T-cell (primary cell): ENCODE data around the gene GOLPH3. TPM values are rescaled to one million over a fixed set of nuclear protein-coding genes. Genes with fewer than 3 reads are reported as not detected.
"Not testable (repeated sequence)": the region's sequence is repeated elsewhere in the genome, so short reads cannot be mapped to it uniquely, and the experiment has no call there.

Experiments used
- ATAC-seq, 4 experiments: fragments of 200-7000 bp in 3 of 4; fragments of 150-1000 bp in 1 of 4; cut with Tn5 transposase; replicated peaks in 1 of 4; 1 replicate in 3 of 4; 2 replicates in 1 of 4; pipeline ENCODE4 v1.10.0; 2021; ENCODE audit warnings: moderate library complexity in 3 of 4, mild to moderate bottlenecking in 2 of 4, moderate number of reproducible peaks in 1 of 4
- CTCF ChIA-PET, 2 donors: fragments of 300-600 bp; sonication (Branson Sonifier 250); formaldehyde crosslinking; loops; one replicate each; lab custom pipeline; 2022; ENCODE audit warnings: antibody characterized with exemption in 2 of 2; lab: Charles Lee
- POLR2A ChIA-PET, 2 donors: fragments of 300-600 bp; sonication (Branson Sonifier 250); formaldehyde crosslinking; loops; one replicate each; lab custom pipeline; 2022; ENCODE audit warnings: antibody characterized with exemption in 2 of 2; lab: Charles Lee
- DNase-seq, 35 experiments: peaks; one replicate each; pipeline versions ENCODE4 v3.0.0 to v3.0.0-alpha.2; 2013 to 2023
- H3K27ac ChIP-seq: one replicate; pipeline ENCODE4 v1.5.1; 2013; ENCODE audit warnings: low read length
- H3K27me3 ChIP-seq, 2 experiments: replicated peaks in 1 of 2; 1 replicate in 1 of 2; 2 replicates in 1 of 2; pipeline versions ENCODE4 v1.6.1 to v1.7.0; 2013; ENCODE audit warnings: low read length in 1 of 2, mixed read lengths in 1 of 2; ENCODE audit not compliant: control insufficient read depth in 2 of 2, insufficient read depth in 2 of 2; ENCODE audit errors: extremely low read depth in 1 of 2
- H3K36me3 ChIP-seq, 2 donors: 1 replicate in 1 of 2; 2 replicates in 1 of 2; pipeline versions ENCODE4 v1.6.1 to v1.7.0; 2013; ENCODE audit warnings: low read length in 1 of 2; ENCODE audit not compliant: control insufficient read depth in 2 of 2, insufficient read depth in 1 of 2; ENCODE audit errors: extremely low read depth in 1 of 2
- H3K4me1 ChIP-seq, 2 experiments: 1 replicate in 1 of 2; 2 replicates in 1 of 2; pipeline versions ENCODE4 v1.6.1 to v1.7.0; 2013; ENCODE audit warnings: low read length in 2 of 2, mixed read lengths in 1 of 2; ENCODE audit not compliant: insufficient read depth in 2 of 2, control insufficient read depth in 1 of 2; ENCODE audit errors: extremely low read depth in 1 of 2
- H3K4me3 ChIP-seq, 2 donors: 1 replicate in 1 of 2; 2 replicates in 1 of 2; pipeline versions ENCODE4 v1.5.1 to v1.7.0; 2013; ENCODE audit warnings: mild to moderate bottlenecking in 2 of 2, low read length in 1 of 2, moderate library complexity in 1 of 2; ENCODE audit not compliant: control insufficient read depth in 1 of 2; ENCODE audit errors: extremely low read depth in 1 of 2
- H3K9me3 ChIP-seq: 2 replicates; pipeline ENCODE4 v1.7.0; 2013
- H3K27ac Mint-ChIP-seq, 2 donors: one replicate each; pipeline ENCODE4 v1.8.0; 2020 to 2021; ENCODE audit warnings: mild to moderate bottlenecking in 2 of 2, mixed read lengths in 2 of 2
- H3K27me3 Mint-ChIP-seq, 2 donors: one replicate each; pipeline ENCODE4 v1.8.0; 2021 to 2022; ENCODE audit warnings: mixed read lengths in 2 of 2
- H3K36me3 Mint-ChIP-seq: one replicate; pipeline ENCODE4 v1.8.0; 2021; ENCODE audit warnings: mixed read lengths
- H3K4me1 Mint-ChIP-seq, 3 donors: one replicate each; pipeline ENCODE4 v1.8.0; 2020 to 2022; ENCODE audit warnings: mixed read lengths in 3 of 3, mild to moderate bottlenecking in 1 of 3
- H3K4me3 Mint-ChIP-seq, 3 donors: one replicate each; pipeline ENCODE4 v1.8.0; 2020 to 2022; ENCODE audit warnings: mild to moderate bottlenecking in 3 of 3, mixed read lengths in 3 of 3, moderate library complexity in 3 of 3
- H3K9me3 Mint-ChIP-seq, 3 donors: one replicate each; pipeline ENCODE4 v1.8.0; 2020 to 2022; ENCODE audit warnings: mixed read lengths in 3 of 3
- WGBS: methylation state at CpG from one replicate; pipeline ENCODE4 v1.1.5; 2013; ENCODE audit warnings: missing lambda C conversion rate; ENCODE audit not compliant: insufficient coverage; 5-methylcytosine and 5-hydroxymethylcytosine counted together
- total RNA-seq, 35 experiments: library from RNA in 6 of 35; stranded (reverse) in 6 of 35; fragments of 120-200 nt in 1 of 35; gene quantifications; one replicate each; pipeline versions ENCODE4 v1.2.1 to v1.2.4 and lab custom pipeline; 2013 to 2026

The GOLPH3 gene
- total RNA-seq, 5 donors from 2014 or later (not counting 1 experiment from before 2014, with no cell fraction given), result 49.3 to 87.6 (median 73.8) TPM

DNA sequence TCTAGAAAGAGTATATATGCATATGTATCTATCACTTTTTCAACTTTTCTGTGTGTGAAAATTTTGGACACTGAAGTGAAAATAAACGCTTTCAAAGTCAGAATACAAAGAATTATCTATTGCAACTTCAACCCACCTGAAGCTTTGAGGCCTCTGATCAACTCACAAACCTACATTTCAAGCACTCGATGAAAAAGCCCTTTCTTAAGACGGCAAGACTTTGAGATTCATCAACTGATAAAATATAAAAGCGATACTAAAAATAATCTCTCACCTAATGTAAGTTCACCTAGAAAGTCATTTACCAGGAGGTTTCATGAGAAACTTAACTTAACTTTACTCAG, 1.2 kb downstream of the GOLPH3 start:
- DNase-seq, result peak in 1 of 35 experiments; percentile 40
- ATAC-seq, result no peak
- Mint-ChIP-seq H3K36me3 (peaks cover 29% of the 10 kb centered on the region), H3K4me3 (peak overlapping the region; percentile 97 to 99 (median 97)), H3K27ac (peak overlapping the region; percentile 96 to 97), H3K4me1 (peaks cover 41 to 47% (median 42%) of the 10 kb centered on the region in 3 donors), H3K9me3 (no peaks in the 10 kb centered on the region), H3K27me3 (peaks cover 0 to 2% of the 10 kb centered on the region in 2 donors)
- peak overlapping the region; percentile 80 to 81 for H3K4me3 ChIP-seq
- peak overlapping the region; percentile 76 for H3K27ac ChIP-seq
- H3K9me3 ChIP-seq, result no peaks in the 10 kb centered on the region
- H3K36me3 ChIP-seq, result peaks cover 0 to 32% of the 10 kb centered on the region in 2 donors
- ChIA-PET POLR2A (interaction anchor here (0.5 to 0.8 kb wide), 5 partner anchors 8 to 430 kb away, joined by 3 to 6 read pairs (median 3); no protein-coding TSS in a partner anchor), CTCF (interaction anchor here in 1 of 2 donors (0.7 kb wide), 1 partner anchor 213 kb away, joined by 4 read pairs; no protein-coding TSS in a partner anchor)
- peaks cover 15 to 18% of the 10 kb centered on the region in 2 experiments for H3K4me1 ChIP-seq
- H3K27me3 ChIP-seq, result no peaks in the 10 kb centered on the region
- 0% methylated on average over 1 of the region's 4 CpGs for WGBS

DNA sequence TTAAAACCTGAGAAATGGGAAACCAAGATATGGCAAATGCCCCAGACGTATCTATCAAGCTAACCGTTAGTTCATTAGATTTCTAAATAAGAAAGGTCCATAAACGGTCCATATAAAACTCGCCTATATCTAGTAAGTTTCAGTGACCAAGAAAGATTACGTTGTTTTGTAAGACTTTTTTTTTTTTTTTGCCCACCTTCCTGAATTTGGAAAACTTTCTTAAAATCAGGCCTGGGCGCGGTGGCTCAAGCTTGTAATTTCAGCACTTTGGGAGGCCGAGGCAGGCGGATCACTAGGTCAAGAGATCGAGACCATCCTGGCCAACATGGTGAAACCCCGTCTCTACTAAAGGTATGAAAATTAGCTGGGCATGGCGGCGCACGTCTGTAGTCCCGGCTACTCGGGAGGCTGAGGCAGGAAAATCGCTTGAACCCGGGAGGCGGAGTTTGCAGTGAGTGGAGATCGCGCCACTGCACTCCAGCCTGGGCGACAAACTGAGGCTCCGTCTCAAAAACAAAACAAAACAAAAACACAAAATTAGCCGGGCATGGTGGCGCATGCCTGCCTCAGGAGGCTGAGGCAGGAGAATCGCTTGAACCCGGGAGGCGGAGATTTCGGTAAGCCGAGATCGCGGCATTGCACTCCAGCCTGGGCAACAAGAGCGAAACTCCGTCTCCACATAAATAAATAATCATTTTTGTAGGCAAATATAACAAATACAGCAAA, 1.8 kb downstream of the GOLPH3 start:
- not testable (repeated sequence) for H3K27me3 Mint-ChIP-seq, H3K9me3 Mint-ChIP-seq, H3K9me3 ChIP-seq, ATAC-seq, H3K27me3 ChIP-seq
- Histone ChIP-seq H3K36me3 (peaks cover 0 to 36% of the 10 kb centered on the region in 2 donors), H3K4me1 (peaks cover 15 to 18% of the 10 kb centered on the region in 2 experiments), H3K27ac (peak overlapping the region; percentile 76), H3K4me3 (peak overlapping the region; percentile 80 to 81)
- ChIA-PET CTCF (interaction anchor here (0.6 to 1.2 kb wide), 3 partner anchors 21 to 214 kb away, joined by 4 to 5 read pairs (median 4); no protein-coding TSS in a partner anchor), POLR2A (interaction anchor here (0.5 to 0.6 kb wide), 3 partner anchors 28 to 430 kb away, joined by 3 read pairs; no protein-coding TSS in a partner anchor)
- Mint-ChIP-seq H3K4me3 (peak overlapping the region; percentile 97 to 99 (median 97)), H3K4me1 (peaks cover 43 to 49% (median 45%) of the 10 kb centered on the region in 3 donors), H3K27ac (peak overlapping the region; percentile 96 to 97), H3K36me3 (peaks cover 32% of the 10 kb centered on the region)
- DNase-seq, result peak in 15 of 35 experiments; percentile 2 to 32 (median 7)
- 4% methylated on average over 25 of the region's 34 CpGs for WGBS

DNA sequence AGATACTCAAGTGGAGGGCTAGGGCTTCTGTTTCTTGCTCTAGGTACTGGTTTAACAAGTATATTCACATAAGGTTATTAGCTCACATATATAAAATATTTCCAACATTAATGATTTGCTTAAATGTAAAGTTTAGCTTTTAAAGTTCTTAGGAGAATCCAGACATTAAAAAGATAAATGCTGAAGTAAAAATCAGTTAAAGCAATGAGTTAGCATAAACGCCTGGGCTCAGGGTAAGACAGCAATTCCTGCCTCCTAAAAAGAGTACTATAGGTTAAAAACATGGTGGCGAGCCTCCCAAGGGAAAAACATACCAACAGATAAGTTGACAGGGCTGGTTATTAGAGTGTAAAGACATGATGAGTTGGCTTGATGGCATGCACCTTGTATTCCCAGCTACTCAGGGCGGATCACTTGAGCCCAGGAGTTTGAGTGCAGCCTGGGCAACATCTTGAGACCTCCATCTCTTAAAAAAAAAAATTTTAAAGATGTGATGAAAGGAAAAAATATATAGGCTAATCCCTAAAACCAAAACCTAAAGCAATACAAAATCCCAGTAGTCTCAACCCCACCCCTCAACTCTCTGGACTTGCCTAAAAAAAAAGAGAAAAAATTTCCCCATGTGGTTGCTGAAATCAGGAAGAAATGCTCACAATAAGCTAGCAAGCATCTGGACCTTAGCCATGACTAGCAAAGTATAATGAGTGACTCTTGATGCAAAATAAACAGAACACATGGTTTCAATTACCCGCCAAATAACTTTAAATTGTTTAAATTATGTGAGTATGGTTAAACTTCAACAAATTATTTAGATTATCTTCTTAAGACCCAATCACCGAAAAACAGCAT, 3.6 kb downstream of the GOLPH3 start:
- peak overlapping the region; percentile 4 to 69 for H3K27ac Mint-ChIP-seq

DNA sequence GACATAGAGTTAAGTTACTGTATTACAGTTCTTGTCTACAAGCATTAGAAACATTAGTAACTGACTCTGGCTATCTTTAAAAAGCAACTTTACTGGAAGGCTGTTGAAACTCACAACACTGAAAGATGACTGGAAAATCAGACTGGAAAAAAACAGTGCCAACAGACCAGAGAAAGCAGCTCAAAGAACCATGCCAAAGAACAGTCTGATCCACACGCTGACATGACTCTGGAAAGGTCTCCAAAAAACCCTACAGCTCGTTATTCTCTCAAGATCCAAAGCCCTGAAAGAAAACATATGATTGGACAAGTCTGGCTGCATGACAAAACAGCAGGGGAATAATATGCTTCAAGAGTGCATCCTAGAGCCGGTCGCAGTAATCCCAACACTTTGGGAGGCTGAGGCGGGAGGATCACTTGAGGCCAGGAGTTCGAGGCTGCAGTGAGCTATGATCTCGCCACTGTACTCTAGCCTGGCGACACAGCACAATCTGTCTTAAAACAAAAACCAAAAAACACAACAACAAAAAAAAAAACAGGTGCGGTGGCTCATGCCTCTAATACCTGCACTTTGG, 5.6 kb downstream of the GOLPH3 start:
- POLR2A ChIA-PET, result interaction anchor here in 1 of 2 donors (0.7 kb wide), 1 partner anchor 101 kb away, joined by 3 read pairs; no protein-coding TSS in a partner anchor
- Mint-ChIP-seq H3K9me3 (no peaks in the 10 kb centered on the region), H3K27ac (no peak overlapping the region), H3K27me3 (no peaks in the 10 kb centered on the region), H3K36me3 (peaks cover 39% of the 10 kb centered on the region), H3K4me3 (peak overlapping the region in 1 of 3 donors; percentile 38), H3K4me1 (peaks cover 48 to 73% (median 60%) of the 10 kb centered on the region in 3 donors)
- Histone ChIP-seq H3K4me1 (peaks cover 11 to 26% of the 10 kb centered on the region in 2 experiments), H3K36me3 (peaks cover 0 to 38% of the 10 kb centered on the region in 2 donors), H3K4me3 (no peak overlapping the region), H3K27me3 (no peaks in the 10 kb centered on the region), H3K9me3 (no peaks in the 10 kb centered on the region), H3K27ac (no peak overlapping the region)
- DNase-seq (no peak), ATAC-seq (no peak)
- CTCF ChIA-PET, result interaction anchor here in 1 of 2 donors (1.0 kb wide), 2 partner anchors 422 kb away, joined by 3 read pairs; no protein-coding TSS in a partner anchor
- 93% methylated on average over 7 of the region's 9 CpGs for WGBS

More for the DNA sequence above, 3.6 kb downstream of the GOLPH3 start:
- ATAC-seq (no peak), DNase-seq (no peak)
- H3K27ac ChIP-seq, result no peak overlapping the region
- peak overlapping the region; percentile 18 to 45 (median 39) for H3K4me3 Mint-ChIP-seq
- H3K4me3 ChIP-seq, result no peak overlapping the region
- peaks cover 0 to 38% of the 10 kb centered on the region in 2 donors for H3K36me3 ChIP-seq
- no peaks in the 10 kb centered on the region for H3K9me3 ChIP-seq
- peaks cover 33% of the 10 kb centered on the region for H3K36me3 Mint-ChIP-seq
- WGBS, result 33% methylated on average over 1 of the region's 5 CpGs
- H3K4me1 Mint-ChIP-seq, result peaks cover 46 to 59% (median 53%) of the 10 kb centered on the region in 3 donors
- ChIA-PET CTCF (no interaction called here), POLR2A (interaction anchor here (0.6 to 0.8 kb wide), 3 partner anchors 14 to 218 kb away, joined by 3 to 5 read pairs (median 4); no protein-coding TSS in a partner anchor)
- H3K4me1 ChIP-seq, result peaks cover 17 to 18% of the 10 kb centered on the region in 2 experiments
- H3K27me3 ChIP-seq, result no peaks in the 10 kb centered on the region
- H3K27me3 Mint-ChIP-seq, result no peaks in the 10 kb centered on the region
- H3K9me3 Mint-ChIP-seq, result no peaks in the 10 kb centered on the region

DNA sequence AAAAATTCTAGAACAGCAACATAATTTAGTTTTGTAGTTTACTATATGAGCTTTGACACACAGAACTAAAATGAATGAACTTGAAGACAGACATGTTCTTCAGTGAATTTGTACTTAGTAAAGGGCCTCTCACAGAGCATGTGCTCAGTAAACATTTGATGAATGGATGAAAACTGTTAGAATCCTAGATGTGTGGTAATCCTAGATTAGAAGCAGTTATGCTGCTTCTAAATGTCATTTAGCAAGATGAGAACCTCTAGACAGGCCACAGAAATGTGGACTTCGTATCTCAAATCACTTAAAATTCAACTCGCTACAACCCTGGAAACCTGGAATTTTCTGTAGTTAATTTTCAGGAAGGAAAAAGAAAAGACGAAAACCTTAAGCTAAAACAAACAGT, 8.5 kb downstream of the GOLPH3 start:
- POLR2A ChIA-PET, result interaction anchor here (0.6 to 1.2 kb wide), 3 partner anchors 12 to 272 kb away, joined by 3 to 10 read pairs (median 3); no protein-coding TSS in a partner anchor
- no CpG with 5 or more reads among the region's 3 CpGs for WGBS
- ATAC-seq, result no peak
- H3K27ac ChIP-seq, result no peak overlapping the region
- Mint-ChIP-seq H3K36me3 (peaks cover 39% of the 10 kb centered on the region), H3K27ac (no peak overlapping the region), H3K4me1 (peaks cover 38 to 68% (median 57%) of the 10 kb centered on the region in 3 donors), H3K27me3 (no peaks in the 10 kb centered on the region), H3K4me3 (no peak overlapping the region), H3K9me3 (no peaks in the 10 kb centered on the region)
- no peak overlapping the region for H3K4me3 ChIP-seq
- H3K9me3 ChIP-seq, result no peaks in the 10 kb centered on the region
- H3K27me3 ChIP-seq, result no peaks in the 10 kb centered on the region
- CTCF ChIA-PET, result interaction anchor here (0.5 to 0.9 kb wide), 4 partner anchors 16 to 67 kb away, joined by 3 to 5 read pairs (median 4); no protein-coding TSS in a partner anchor
- peaks cover 6 to 18% of the 10 kb centered on the region in 2 experiments for H3K4me1 ChIP-seq
- no peak for DNase-seq
- peaks cover 0 to 29% of the 10 kb centered on the region in 2 donors for H3K36me3 ChIP-seq
